RCC 7860 (cell line): ENCODE data around the gene ROMO1.
"Not testable (repeated sequence)": the region's sequence is repeated elsewhere in the genome, so short reads cannot be mapped to it uniquely, and the experiment has no call there.

Source experiments
- DNase-seq: peaks from one replicate; pipeline ENCODE4 v3.0.0-alpha.2; 2015; ENCODE audit warnings: low spot score
- FAIRE-seq: peaks from 2 replicates; lab custom pipeline; 2012; peaks lifted over from hg19 to GRCh38; lab: Jason Lieb, UNC

Gene ROMO1

DNA sequence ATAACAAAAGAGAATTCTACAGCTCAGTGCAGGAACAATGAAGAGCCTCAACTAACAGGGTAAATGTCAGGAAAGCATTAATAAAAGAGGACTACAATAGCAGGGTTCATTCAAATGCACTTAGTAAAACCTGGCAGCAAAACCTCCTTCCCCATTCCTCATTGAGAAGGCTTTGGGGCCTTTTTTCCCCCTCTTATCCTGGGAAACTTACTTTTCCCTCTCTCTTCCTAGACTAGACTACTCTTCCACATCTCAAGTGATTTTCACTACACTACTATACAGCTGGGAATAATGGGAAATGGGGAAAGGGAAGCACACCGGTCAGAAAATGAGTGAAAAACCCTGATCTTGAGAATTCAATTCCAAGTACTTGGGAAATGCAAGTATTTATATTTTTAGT is 10.1 kb downstream of the ROMO1 start:
- DNase-seq (no peak), FAIRE-seq (no peak)

DNA sequence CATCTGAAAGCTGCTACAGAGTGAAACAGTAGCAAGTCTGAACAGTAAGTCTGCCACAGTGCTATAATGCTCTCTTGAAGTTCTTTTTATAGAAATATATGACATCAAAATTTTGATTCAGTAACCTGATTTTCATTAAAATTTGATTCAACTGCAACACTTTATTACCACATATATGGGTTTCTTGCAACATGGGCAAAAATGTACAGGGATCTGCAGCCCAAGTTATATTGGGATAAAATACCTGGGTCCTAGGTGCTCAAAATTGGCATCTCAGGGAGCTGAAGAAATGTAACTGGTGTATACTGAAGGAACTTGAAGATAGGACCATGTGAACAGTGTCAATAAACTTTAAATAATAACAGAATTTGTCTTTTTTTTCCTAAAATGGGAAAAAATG is 10.8 kb downstream of the ROMO1 start:
- DNase-seq (no peak), FAIRE-seq (no peak)

DNA sequence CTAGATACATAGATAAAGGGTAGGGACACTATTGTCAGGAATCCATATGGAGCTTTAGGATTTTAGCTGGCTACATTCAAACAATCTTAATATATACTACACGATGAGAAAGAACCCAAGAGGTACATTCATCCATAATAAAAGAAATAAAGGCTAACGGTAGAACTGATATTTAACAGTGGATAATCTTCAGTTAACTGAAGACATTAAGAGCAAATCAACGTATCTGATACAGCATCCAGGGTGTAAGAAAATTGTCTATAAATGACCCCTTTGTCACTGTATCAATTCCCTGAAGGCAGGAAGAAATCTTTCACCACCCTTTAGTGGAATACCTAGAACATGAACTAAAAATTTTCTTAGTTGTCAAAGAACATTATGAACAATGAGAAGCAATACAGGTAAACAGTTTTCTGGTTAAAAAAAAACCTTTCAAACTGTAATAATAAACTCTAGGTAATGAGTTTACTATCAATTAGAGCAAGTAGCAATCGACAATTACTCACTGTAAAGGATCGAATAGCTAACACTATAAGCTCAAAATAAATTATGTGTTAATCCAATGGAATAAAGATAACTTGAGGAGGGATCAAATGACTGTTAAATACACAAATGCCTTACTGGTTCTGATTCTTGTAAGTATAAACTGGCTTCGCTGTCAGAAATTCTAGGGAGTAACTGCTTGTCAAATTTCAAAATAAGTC is 11.8 kb downstream of the ROMO1 start:
- DNase-seq (no peak), FAIRE-seq (no peak)

GRCh38 chr20:35711588-35712209 is 12.5 kb downstream of the ROMO1 start:
- FAIRE-seq (no peak), DNase-seq (no peak)

GRCh38 chr20:35713120-35713519 is 13.9 kb downstream of the ROMO1 start:
- not testable (repeated sequence) for DNase-seq

GRCh38 chr20:35714127-35714526 is 14.9 kb downstream of the ROMO1 start:
- no peak for DNase-seq

More at GRCh38 chr20:35713120-35713519, 13.9 kb downstream of the ROMO1 start:
- FAIRE-seq, result not testable (repeated sequence)

DNA sequence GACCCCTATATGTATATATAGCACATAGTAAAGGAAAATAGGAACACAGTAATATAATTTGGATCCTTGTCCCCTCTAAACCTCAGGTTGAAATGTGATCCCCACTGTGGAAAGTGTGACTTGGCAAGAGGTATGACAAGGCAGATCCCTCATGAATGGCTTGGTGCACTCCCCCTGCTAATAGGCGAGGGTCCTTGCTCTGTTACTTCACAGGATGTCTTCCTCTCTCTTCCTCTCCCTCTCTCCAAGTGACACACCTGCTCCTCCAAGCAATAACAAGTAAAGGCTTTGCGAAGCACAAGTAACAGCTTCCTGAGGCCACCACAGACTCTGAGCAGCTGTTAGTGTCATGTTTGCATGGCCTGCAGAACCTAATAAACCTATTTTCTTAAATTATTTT is 16.4 kb downstream of the ROMO1 start:
- DNase-seq (no peak), FAIRE-seq (no peak)

More at GRCh38 chr20:35714127-35714526, 14.9 kb downstream of the ROMO1 start:
- FAIRE-seq, result no peak

- no peak for DNase-seq
- no peak for FAIRE-seq
These were observed 17.1 kb downstream of the ROMO1 start for GRCh38 chr20:35716330-35716729.

DNA sequence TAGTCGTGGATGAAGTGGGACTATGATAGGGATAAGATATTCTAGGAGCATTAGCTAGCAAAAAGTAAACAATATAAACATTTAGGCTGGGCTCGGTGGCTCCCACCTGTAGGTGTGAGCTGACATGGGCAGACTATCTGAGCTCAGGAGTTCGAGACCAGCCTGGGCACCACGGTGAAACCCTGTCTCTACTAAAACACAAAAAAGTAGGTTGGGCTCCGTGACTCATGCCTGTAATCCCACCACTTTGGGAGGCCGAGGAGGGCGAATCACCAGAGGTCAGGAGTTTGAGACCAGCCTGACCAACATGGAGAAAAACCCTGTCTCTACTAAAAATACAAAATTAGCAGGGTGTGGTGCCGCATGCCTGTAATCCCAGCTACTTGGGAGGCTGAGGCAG is 19.1 kb downstream of the ROMO1 start:
- FAIRE-seq, DNase-seq: not testable (repeated sequence)

- no peak for DNase-seq
- no peak for FAIRE-seq
These were observed 19.9 kb downstream of the ROMO1 start for GRCh38 chr20:35718972-35719635.

DNA sequence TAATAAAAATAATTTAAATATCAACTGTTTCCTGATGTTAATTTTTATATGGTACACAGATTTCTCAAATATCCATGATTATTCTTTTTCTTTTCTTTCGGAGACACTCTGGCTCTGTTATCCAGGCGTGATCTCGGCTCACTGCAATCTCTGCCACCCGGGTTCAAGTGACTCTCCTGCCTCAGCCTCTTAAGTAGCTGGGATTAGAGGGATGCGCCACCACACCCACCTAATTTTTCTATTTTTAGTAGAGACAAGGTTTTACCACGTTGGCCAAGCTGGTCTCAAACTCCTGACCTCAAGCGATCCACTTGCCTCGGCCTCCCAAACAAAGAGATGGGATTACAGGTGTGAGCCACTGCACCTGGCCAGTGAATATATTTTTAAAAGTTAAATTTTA is 20.5 kb downstream of the ROMO1 start:
- no peak for DNase-seq
- no peak for FAIRE-seq

GRCh38 chr20:35720165-35721123 is 21.2 kb downstream of the ROMO1 start:
- FAIRE-seq (no peak), DNase-seq (no peak)

- DNase-seq (no peak), FAIRE-seq (no peak)
These were observed 22.0 kb downstream of the ROMO1 start for GRCh38 chr20:35721219-35721618.

DNA sequence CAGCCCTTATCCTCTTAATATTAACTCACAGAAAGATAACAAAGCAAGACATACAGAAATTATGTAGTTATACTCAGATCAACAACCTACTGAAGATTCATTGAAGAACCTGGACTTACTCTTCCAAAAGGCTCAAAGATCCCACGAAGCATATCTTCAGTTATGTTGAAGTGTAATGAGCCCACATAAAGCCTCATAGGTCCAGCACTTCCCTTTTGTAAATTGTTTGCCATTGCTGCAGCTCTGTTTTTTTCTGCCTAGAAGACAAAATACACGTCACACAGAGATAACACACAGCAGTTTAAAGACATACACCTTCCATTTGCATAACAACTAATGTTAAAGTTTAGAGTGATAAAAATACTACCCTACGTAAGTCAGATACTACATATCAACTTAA is 22.4 kb downstream of the ROMO1 start:
- DNase-seq (no peak), FAIRE-seq (no peak)

GRCh38 chr20:35723275-35723639 is 24.1 kb downstream of the ROMO1 start:
- FAIRE-seq, DNase-seq: not testable (repeated sequence)

- DNase-seq, FAIRE-seq: not testable (repeated sequence)
These were observed 24.6 kb downstream of the ROMO1 start for GRCh38 chr20:35723652-35724320.

GRCh38 chr20:35724321-35725230 is 25.4 kb downstream of the ROMO1 start:
- no peak for FAIRE-seq
- no peak for DNase-seq

DNA sequence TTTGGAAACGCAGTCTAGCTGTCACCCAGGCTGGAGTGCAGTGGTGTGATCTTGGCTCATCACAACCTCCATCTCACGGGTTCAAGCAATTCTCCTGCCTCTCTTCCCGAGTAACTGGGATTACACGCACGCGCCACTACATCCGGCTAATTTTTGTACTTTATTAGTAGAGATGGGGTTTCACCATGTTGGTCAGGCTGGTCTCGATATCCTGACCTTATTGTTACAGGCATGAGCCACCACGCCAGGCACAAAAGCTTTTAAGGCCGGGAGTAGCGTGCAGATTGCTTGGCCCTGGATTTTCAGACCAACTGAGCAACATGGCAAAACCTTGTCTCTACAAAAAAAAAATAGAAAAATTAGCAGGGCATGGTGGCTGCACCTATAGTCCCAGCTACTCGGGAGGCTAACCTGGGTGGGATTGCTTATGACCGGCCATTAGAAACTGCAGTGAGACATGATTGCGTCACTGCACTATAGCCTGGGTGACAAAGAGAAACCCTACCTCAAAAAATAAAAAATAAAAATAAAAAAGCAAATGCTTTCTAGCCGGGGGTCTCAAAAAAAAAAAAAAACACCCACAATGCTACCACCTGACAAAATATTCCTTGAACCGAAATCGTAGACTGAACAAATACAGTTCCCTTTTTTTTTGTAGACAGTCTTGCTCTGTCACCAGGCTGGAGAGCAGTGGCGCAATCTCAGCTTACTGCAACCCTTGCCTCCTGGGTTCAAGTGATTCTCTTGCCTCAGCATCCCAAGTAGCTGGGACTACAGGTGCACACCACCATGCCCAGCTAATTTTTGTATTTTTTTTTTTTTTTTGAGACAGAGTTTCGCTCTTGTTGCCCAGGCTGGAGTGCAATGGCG is 27.9 kb downstream of the ROMO1 start:
- no peak for FAIRE-seq
- no peak for DNase-seq
